Duodenal mucosa (tissue), 2 donors: ENCODE results near the gene MDN1.
"Not testable (repeated sequence)": the region's sequence is repeated elsewhere in the genome, so short reads cannot be mapped to it uniquely, and the experiment has no call there.

ENCODE experiments used
- H3K27ac ChIP-seq: one replicate; pipeline ENCODE4 v1.7.0; 2013; ENCODE audit warnings: low read depth, low read length
- H3K27me3 ChIP-seq, 2 donors: one replicate each; pipeline ENCODE4 v1.7.0; 2013; ENCODE audit warnings: low read length in 2 of 2, control low read depth in 1 of 2; ENCODE audit not compliant: insufficient read depth in 2 of 2, control insufficient read depth in 1 of 2
- H3K36me3 ChIP-seq, 2 donors: one replicate each; pipeline ENCODE4 v1.7.0; 2013; ENCODE audit warnings: low read length in 2 of 2, control low read depth in 1 of 2; ENCODE audit not compliant: insufficient read depth in 2 of 2, control insufficient read depth in 1 of 2
- H3K4me1 ChIP-seq, 2 donors: one replicate each; pipeline ENCODE4 v1.7.0; 2013; ENCODE audit warnings: low read length in 2 of 2, control low read depth in 1 of 2; ENCODE audit not compliant: insufficient read depth in 2 of 2, control insufficient read depth in 1 of 2
- H3K4me3 ChIP-seq, 2 donors: one replicate each; pipeline ENCODE4 v1.7.0; 2013; ENCODE audit warnings: low read length in 2 of 2, low read depth in 1 of 2
- H3K9ac ChIP-seq, 2 donors: one replicate each; pipeline ENCODE4 v1.7.0; 2013; ENCODE audit warnings: low read length in 2 of 2, low read depth in 1 of 2
- H3K9me3 ChIP-seq, 2 donors: one replicate each; pipeline ENCODE4 v1.7.0; 2013; ENCODE audit warnings: low read length in 2 of 2, control low read depth in 1 of 2; ENCODE audit not compliant: control insufficient read depth in 1 of 2

Gene MDN1

GRCh38 chr6:89817481-89817880, 2.1 kb downstream of the MDN1 start:
- Histone ChIP-seq H3K27me3 (no peaks in the 10 kb centered on the region), H3K36me3 (no peaks in the 10 kb centered on the region), H3K9ac (no peak overlapping the region), H3K9me3 (no peaks in the 10 kb centered on the region), H3K27ac (no peak overlapping the region), H3K4me3 (peak overlapping the region in 1 of 2 donors; percentile 7), H3K4me1 (peaks cover 14 to 29% of the 10 kb centered on the region in 2 donors)

DNA sequence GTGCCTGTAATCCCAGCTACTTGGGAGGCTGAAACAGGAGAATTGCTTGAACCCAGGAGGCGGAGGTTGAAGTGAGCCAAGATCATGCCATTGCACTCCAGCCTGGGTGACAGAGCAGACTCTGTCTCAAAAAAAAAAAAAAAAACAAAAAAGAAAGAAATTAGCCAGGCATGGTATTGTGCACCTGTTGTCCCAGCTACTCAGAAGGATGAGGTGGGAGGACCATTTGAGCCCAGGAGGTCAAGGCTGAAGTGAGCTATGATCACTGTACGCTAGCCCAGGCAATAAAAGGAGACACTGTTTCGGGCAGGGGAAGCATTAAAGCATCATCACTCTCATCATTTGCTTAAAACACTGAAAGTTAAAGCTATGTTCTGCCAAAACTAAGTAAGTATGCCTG, 6.2 kb downstream of the MDN1 start:
- H3K9ac ChIP-seq, H3K9me3 ChIP-seq: not testable (repeated sequence)
- peaks cover 8 to 11% of the 10 kb centered on the region in 2 donors for H3K4me1 ChIP-seq

GRCh38 chr6:89807581-89807980, 12.0 kb downstream of the MDN1 start:
- no peak overlapping the region for H3K27ac ChIP-seq
- H3K4me3 ChIP-seq: no peak overlapping the region
- H3K9ac ChIP-seq: no peak overlapping the region
- H3K9me3 ChIP-seq: no peaks in the 10 kb centered on the region
- peaks cover 0 to 4% of the 10 kb centered on the region in 2 donors for H3K36me3 ChIP-seq
- H3K4me1 ChIP-seq: no peaks in the 10 kb centered on the region
- no peaks in the 10 kb centered on the region for H3K27me3 ChIP-seq

More for the DNA sequence above, 6.2 kb downstream of the MDN1 start:
- not testable (repeated sequence) for H3K27ac ChIP-seq, H3K27me3 ChIP-seq, H3K4me3 ChIP-seq, H3K36me3 ChIP-seq

- H3K36me3 ChIP-seq: peaks cover 1 to 9% of the 10 kb centered on the region in 2 donors
- no peaks in the 10 kb centered on the region for H3K9me3 ChIP-seq
Measured at GRCh38 chr6:89805814-89806371, 13.7 kb downstream of the MDN1 start.

GRCh38 chr6:89803271-89803670, 16.3 kb downstream of the MDN1 start:
- H3K9ac ChIP-seq: no peak overlapping the region
- H3K4me1 ChIP-seq: no peaks in the 10 kb centered on the region
- H3K36me3 ChIP-seq: peaks cover 4 to 21% of the 10 kb centered on the region in 2 donors
- no peaks in the 10 kb centered on the region for H3K27me3 ChIP-seq
- H3K27ac ChIP-seq: no peak overlapping the region
- H3K4me3 ChIP-seq: no peak overlapping the region
- no peaks in the 10 kb centered on the region for H3K9me3 ChIP-seq

More at GRCh38 chr6:89805814-89806371, 13.7 kb downstream of the MDN1 start:
- H3K4me3 ChIP-seq: no peak overlapping the region
- H3K27ac ChIP-seq: no peak overlapping the region
- no peaks in the 10 kb centered on the region for H3K4me1 ChIP-seq
- no peak overlapping the region for H3K9ac ChIP-seq
- no peaks in the 10 kb centered on the region for H3K27me3 ChIP-seq

DNA sequence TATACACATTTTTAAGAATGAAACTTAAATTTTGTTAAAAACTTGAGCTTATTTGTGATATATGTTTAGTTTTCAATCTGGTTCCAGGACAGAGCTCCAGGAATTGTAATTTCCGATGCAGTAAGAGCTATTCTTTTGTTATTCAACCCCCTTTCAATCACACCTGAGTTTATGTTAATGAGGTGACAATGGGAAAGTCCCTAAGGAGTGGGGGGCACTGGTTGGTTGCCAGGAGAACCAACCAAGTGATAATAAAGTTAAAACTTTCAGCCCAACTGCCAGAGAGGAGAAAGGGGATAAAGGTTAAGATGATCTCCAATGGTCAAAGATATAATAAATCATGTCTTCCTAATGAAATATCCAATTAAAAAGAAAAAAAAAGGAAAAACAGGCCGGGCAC, 19.8 kb downstream of the MDN1 start:
- Histone ChIP-seq H3K4me3 (no peak overlapping the region), H3K36me3 (peaks cover 13 to 31% of the 10 kb centered on the region in 2 donors), H3K9ac (no peak overlapping the region), H3K9me3 (no peaks in the 10 kb centered on the region), H3K4me1 (no peaks in the 10 kb centered on the region), H3K27me3 (no peaks in the 10 kb centered on the region), H3K27ac (no peak overlapping the region)

- no peaks in the 10 kb centered on the region for H3K9me3 ChIP-seq
- no peak overlapping the region for H3K9ac ChIP-seq
- no peak overlapping the region for H3K4me3 ChIP-seq
- no peaks in the 10 kb centered on the region for H3K27me3 ChIP-seq
- H3K4me1 ChIP-seq: peaks cover 0 to 4% of the 10 kb centered on the region in 2 donors
- H3K27ac ChIP-seq: no peak overlapping the region
- H3K36me3 ChIP-seq: peaks cover 13 to 35% of the 10 kb centered on the region in 2 donors
Measured at GRCh38 chr6:89799096-89799495, 20.5 kb downstream of the MDN1 start.

- no peak overlapping the region for H3K27ac ChIP-seq
- no peak overlapping the region for H3K4me3 ChIP-seq
- H3K9me3 ChIP-seq: no peaks in the 10 kb centered on the region
- no peaks in the 10 kb centered on the region for H3K27me3 ChIP-seq
- H3K9ac ChIP-seq: no peak overlapping the region
- peaks cover 13 to 45% of the 10 kb centered on the region in 2 donors for H3K36me3 ChIP-seq
- H3K4me1 ChIP-seq: peaks cover 0 to 4% of the 10 kb centered on the region in 2 donors
Measured at GRCh38 chr6:89797317-89797716, 22.3 kb downstream of the MDN1 start.

DNA sequence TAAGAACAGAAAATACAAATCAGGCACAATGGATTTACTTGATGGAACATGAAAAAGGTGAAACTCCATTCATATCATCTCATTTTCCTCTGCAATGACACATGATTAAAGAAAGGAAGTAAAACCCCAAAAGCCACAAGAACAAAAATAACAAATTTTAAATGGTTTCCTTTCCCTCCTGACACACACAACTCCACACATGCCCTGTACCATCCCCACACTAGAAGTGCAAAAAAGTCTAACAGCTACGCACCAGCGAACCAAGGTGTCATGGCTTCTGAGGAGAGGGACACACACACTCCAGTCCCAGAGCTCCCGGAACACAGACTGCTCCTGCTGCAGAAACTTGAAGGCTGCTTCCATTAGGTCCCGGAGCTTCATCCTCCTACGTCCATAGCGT, 25.3 kb downstream of the MDN1 start:
- H3K9ac ChIP-seq: no peak overlapping the region
- H3K4me1 ChIP-seq: peaks cover 0 to 4% of the 10 kb centered on the region in 2 donors
- H3K27ac ChIP-seq: no peak overlapping the region
- H3K9me3 ChIP-seq: no peaks in the 10 kb centered on the region
- no peaks in the 10 kb centered on the region for H3K27me3 ChIP-seq
- H3K4me3 ChIP-seq: no peak overlapping the region
- H3K36me3 ChIP-seq: peaks cover 18 to 44% of the 10 kb centered on the region in 2 donors

GRCh38 chr6:89793586-89793985, 26.0 kb downstream of the MDN1 start:
- Histone ChIP-seq H3K4me3 (no peak overlapping the region), H3K9me3 (no peaks in the 10 kb centered on the region), H3K36me3 (peaks cover 20 to 39% of the 10 kb centered on the region in 2 donors), H3K4me1 (peaks cover 0 to 4% of the 10 kb centered on the region in 2 donors), H3K27me3 (no peaks in the 10 kb centered on the region), H3K9ac (no peak overlapping the region), H3K27ac (no peak overlapping the region)
